ENCODE data around the gene FTH1.

- no peak for TF ChIP-seq CTCF (IDR thresholded peaks at IDR 0.05)
- TF ChIP-seq POLR2AphosphoS5 (IDR thresholded peaks at IDR 0.05): no peak
- no peak for TF ChIP-seq POLR2A (IDR thresholded peaks at IDR 0.05)
- TF ChIP-seq EP300 (IDR thresholded peaks at IDR 0.05): no peak
These were observed 36.5 kb downstream of the FTH1 start for GRCh38 chr11:61930933-61931332.

All from sigmoid colon (tissue), 4 donors.